Hematopoietic multipotent progenitor cell treated with erythropoietin and hydrocortisone succinate and interleukin-3 and kit ligand, for 15 days (in vitro differentiated cells): ENCODE data around the gene CRCP.
"Not testable (repeated sequence)": the region's sequence is repeated elsewhere in the genome, so short reads cannot be mapped to it uniquely, and the experiment has no call there.

Experiments
- DNase-seq: peaks from one replicate; pipeline ENCODE4 v3.0.0-alpha.2; 2015; ENCODE audit warnings: low spot score

The CRCP gene

DNA sequence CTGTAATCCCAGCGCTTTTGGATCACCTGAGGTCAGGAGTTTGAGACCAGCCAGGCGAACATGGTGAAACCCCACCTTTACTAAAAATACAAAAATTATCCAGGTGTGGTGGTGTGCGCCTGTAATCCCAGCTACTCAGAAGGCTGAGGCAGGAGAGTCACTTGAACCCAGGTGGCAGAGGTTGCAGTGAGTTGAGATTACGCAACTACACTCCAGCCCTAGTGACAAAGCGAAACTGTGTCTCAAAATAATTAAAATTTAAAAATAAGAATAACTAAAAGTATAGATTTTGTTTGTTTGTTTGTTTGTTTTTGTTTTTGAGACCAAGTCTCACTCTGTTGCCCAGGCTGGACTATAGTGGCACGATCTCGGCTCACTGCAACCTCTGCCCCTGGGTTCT lies 41.4 kb downstream of the CRCP start:
- not testable (repeated sequence) for DNase-seq

DNA sequence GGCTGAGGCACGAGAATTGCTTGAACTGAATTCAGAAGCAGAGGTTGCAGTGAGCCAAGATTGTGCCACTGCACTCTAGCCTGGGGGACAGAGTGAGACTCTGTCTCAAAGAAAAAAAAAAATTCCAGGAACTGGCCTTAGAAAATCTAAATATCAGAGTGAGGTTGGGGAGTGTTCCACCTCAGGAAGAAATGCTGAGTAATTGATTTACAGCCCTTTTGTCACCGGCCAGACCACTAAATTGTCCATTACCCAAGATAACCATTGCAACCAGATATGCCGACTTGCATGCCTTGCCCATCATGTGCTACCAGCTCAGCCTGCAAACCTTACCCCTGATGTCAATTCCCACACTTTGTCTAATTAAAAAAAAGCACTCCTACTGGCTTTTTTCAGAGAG lies 42.4 kb downstream of the CRCP start:
- no peak for DNase-seq

DNA sequence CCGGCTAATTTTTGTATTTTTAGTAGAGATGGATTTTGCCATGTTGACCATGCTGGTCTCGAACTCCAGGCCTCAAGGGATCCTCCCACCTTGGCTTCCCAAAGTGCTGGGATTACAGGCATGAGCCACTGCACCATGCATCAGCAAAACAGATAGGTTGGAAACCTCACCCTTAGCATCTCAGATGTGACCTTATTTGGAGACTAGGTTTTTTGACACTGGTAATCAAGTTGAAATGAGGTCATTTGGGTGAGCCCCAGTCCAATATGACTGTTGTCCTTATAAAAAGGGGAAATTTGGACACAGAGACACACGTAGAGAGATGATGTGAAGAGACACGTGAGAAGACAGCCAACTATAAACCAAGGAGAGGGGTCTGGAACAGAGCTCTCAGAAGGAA lies 48.0 kb downstream of the CRCP start:
- DNase-seq, result no peak

DNA sequence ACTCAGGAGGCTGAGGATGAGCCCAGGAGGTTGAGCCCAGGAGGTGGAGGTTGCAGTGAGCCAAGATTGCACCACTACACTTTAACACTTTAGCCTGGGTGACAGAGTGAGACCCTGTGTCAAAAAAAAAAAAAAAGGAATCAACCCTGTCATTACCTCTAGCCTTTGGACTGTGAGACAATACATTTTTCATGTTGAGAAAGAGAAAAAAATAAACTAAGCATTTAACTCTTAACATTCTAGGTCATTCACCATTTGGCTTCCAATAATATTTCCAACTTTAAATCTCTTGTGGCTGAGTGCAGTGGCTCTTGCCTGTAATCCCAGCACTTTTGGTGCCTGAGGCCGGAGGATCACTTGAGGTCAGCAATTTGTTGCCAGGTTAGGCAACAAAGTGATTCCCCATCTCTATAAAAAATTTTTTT lies 48.6 kb downstream of the CRCP start:
- DNase-seq, result no peak

DNA sequence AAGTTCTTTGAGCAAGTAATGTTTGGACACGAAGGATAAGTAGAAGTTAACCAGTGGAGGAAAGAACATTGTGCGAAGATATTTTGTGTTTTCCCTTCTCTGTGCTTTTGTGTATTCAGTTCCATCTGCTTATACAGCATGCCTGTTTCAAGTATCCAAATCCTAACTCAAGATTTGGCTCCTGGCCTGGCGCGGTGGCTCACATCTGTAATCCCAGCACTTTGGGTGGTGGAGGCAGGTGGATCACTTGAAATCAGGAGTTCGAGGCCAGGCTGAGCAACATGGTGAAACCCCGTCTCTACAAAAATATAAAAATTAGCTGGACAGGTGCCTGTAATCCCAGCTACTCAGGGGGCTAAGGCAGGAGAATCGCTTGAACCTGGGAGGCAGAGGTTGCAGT lies 49.7 kb downstream of the CRCP start:
- no peak for DNase-seq

DNA sequence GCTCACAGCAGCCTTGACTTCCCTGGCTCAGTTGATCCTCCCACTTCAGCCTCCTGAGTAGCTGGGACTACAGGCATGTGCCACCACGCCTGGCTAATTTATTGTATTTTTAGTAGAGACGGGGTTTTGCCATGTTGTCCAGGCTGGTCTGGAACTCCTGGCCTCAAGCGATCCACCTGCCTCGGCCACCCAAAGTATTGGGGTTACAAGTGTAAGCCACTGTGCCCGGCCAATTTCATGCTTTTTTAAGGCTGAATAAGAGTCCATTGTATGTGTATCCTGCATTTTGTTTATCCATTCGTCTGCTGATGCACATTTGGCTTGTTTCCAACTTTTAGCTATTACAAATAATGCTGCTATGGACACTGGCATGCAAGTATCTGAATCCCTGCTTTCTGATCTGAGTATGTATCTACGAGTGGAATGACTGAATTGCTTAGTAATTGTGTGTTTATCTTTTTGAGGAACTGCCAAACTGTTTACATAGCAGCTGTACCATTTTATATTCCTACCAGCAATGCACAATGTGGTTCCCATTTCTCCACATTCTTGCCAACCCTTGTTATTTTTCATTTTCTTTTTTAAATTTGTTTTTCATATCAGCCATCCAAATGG lies 53.2 kb downstream of the CRCP start:
- DNase-seq, result no peak

DNA sequence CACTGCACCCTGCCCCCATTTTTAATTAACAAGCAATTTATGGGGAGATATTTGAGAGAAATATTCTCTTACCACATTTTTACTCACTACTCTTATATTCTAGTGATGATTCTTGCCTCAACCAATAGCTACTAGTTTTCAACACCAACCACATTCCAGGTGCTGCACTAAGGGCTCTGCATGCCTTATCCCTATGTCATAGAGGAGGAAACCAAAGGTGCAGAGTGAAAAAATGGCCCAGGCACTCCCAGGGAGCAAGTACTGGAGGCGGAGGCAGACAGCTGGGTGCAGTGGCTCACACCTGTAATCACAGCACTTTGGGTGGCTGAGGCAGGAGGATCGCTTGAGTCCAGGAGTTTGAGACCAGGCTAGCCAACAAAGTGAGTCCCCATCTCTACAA lies 55.0 kb downstream of the CRCP start:
- no peak for DNase-seq

DNA sequence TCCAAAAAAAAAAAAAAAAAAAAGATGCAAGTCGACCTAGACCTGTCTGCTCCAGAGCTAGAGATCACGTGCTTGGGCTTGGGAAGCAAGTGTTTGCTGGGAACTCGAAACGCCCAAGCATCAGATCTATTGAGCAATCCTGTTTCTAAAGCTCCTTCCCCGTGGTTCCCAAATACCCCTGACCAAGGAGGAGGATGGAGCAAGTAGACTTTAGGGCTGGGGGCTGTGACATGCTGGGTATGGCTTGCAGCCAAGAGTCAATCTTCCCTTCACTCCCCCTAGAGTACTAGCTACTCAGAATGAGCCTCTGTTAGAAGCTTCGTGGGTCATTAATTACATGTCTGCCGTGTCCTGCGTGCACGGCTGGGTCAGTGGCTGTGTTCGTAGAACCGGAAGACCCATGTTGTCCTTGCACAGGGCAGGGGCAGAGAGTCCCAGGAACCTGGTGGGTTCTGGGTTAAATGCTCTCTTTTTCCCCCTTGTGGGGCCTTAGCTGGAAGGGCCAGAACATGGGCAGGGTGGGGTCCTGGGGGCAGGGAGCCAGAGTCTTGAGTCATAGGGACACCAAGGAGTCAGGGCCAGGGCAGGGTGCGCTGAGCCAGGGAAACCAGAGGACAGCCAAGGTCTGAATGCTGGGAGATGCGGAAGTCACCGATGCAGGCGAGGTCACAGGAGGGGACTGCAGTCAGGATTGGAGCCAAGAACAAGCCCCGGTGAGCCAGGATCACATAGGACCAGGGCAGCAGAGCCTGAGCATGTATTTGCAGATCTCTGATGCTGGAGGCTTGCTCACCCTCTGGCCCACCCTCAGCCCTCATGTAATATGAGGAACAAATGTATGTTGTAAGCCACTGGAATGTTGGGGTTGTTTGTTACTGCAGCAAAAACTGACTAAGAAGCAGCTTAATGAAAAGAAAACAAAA lies 55.9 kb downstream of the CRCP start:
- DNase-seq, result no peak

DNA sequence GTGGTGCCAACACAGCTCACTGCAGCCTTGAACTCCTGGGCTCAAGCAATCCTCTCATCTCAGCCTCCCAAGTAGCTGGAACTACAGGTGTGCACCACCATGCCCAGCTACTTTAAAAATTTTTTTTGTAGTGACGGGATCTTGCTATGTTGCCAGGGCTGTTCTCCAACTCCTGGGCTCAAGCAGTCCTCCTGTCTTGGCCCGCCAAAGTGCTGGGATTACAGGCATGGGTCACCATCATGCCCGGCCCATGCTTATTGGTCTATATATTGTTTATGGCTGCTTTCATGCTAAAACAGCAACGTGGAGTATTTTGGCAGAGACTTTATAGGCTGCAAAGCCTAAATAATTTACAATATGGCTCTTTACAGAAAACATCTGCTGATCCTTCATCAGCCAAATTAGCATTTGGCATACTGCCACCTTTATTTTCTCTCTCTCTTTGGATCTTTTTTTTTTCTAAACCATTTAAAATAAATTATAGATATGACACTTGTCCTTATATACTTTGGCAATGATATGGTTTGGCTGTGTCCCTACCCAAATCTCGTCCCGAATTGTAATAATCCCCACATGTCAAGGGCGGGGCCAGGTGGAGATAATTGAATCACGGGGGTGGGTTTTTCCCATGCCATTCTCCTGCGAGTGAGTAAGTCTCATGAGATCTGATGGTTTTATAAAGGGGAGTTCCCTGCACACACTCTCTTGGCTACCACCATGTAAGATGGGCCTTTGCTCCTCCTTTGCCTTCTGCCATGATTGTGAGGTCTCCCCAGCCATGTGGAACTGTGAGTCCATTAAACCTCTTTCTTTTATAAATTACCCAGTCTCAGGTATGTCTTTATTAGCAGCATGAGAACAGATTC lies 58.1 kb downstream of the CRCP start:
- not testable (repeated sequence) for DNase-seq

DNA sequence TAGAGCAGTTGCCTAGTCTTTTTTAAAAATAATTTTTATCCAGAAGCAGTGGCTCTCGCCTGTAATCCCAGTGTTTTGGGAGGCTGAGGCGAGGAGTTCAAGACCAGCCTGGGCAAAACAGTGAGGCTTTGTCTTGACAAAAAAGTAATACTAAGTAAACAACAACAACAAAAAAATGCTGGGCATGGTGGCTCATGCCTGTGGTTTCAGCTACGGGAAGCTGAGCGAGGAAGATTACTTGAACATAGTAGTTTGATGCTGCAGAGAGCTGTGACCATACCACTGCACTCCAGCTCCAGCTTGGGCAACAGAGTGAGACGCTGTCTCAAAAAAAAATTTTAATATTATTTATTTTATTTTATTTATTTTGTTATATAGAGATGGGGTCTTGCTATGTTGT lies 59.2 kb downstream of the CRCP start:
- no peak for DNase-seq

DNA sequence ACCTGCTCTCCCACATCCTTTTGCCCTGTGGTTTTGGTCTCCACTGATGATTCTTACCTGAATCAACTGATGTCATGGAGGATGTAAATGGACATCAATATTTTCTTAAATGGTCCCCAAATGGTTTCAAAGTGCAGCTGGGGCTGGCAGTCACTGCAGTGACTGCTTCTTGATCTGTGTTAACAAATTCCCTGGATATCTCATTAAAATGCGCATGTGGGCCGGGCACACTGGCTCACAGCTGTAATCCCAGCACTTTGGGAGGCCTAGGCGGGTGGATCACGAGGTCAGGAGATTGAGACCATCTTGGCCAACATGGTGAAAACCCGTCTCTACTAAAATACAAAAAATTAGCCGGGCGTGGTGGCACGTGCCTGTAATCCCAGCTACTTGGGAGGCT lies 60.4 kb downstream of the CRCP start:
- DNase-seq, result not testable (repeated sequence)

DNA sequence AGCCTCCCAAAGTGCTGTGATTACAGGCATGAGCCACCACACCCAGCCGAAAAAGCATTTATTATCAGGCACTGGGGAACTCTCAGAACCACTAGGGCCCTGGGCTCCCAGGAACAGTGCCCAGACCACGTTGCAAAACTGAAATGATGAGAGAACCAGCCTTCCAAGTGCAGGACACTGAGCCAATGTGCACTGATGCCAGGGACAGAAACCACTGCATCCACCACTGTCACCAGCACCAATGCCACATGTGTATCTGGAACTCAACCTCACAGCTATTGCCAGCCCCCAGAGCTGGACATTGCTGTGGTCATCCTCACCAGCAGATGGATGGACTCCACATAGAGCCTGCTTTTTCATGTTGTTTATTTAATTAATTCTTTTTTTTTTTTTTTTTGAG lies 62.3 kb downstream of the CRCP start:
- DNase-seq, result no peak

DNA sequence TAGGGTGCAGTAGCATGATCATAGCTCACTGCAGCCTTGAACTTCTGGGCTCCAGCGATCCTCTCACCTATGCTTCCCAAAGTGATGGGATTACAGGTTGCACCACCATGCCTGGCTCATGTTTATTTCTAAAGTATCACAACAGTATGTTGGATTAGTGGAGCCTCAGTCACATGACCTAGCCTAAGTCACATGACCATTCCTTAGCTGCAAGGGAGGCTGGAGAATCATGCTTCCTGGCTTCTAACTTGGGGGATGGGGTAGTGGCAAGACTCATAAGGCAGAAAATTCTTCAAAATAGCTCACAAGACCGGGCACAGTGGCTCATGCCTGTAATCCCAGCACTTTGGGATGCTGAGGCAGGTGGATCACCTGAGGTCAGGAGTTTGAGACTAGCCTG lies 63.6 kb downstream of the CRCP start:
- DNase-seq, result no peak

DNA sequence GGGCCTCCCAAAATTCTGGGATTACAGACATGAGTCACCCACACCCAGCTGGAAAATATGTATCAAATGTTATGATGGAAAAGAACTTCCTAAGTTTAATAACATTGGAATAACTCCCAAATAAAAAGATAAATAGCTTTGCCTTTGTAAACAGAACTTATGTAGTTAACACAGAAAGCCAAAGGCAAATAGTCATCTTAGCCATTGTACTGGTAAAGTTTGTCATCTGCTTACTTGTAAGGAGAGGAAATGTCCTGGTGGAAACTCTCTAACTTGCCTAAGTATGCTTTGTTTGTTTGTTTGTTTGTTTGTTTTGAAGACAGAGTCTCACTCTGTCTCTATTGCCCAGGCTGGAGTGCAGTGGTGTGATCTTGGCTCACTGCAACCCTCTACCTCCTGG lies 66.7 kb downstream of the CRCP start:
- no peak for DNase-seq

DNA sequence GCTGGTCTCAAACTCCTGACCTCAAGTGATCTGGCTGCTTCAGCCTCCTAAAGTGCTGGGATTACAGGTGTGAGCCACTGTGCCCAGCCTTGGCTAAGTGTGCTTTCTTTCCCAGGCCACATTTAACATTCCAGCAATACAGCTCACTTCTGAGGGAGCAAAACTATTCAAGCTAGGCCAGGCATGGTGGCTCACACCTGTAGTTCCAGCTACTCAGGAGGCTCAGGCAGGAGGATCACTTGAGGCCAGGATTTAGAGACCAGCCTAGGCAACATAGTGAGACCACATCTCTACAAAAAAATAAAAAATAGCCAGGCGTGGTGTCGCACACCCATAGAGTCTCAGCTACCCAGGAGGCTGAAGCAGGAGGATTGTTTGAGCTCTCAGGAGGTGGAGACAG lies 67.2 kb downstream of the CRCP start:
- no peak for DNase-seq

DNA sequence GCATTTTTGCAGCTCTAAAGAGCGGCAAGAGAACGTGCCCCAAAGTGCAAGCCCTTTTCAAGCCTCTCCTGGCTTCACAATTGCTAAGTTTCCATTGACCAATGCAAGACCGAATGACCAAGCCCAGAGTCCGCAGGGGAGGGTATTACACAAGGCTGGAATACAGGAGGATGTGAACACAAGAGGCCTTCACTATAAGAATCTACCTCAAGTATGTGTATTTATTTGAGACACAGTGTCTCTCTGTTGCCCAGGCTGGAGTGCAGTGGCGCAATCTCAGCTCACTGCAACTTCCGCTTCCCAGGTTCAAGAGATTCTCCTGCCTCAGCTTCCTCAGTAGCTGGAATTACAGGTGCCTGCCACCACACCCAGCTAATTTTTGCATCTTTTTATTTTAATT lies 68.3 kb downstream of the CRCP start:
- DNase-seq, result no peak

DNA sequence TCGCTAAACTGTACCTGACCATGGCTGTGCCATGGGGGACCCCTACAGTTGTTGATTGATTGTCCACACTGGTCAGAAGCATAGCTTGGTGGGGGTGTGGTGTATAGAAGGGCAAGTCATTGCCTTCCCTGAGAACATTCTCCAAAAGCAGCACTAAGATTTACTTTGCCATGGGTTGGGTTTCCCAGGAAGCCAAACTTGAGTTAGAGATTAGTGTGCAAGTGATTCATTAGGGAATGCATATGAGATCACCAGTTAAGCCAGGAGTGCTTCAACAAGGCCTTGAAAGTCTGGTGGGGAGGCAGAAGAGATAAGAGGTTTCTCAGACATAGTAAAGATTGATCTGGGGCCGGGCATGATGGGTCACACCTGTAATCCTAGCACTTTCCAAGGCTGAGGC lies 69.1 kb downstream of the CRCP start:
- no peak for DNase-seq

DNA sequence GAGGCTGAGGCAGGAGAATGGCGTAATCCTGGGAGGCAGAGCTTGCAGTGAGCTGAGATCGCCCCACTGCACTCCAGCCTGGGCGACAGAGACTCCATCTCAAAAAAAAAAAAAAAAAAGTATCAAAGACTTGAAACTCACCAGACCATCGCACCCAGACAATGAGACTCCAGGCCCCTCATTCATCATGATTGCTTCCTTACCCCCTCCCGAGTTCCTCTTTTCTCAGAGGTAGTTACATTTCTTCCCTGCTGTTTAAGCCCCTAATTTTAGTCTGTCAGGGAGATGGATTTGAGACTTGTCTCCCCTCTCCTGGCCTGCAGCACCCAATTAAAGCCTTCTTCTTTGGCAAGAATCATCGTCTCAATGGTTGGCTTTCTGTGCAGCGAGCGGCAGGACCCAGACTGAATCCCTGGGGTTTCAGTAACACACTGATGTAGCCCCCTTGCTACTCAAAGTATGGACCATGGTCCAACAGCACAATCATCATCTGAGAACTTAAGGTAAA lies 71.1 kb downstream of the CRCP start:
- no peak for DNase-seq

DNA sequence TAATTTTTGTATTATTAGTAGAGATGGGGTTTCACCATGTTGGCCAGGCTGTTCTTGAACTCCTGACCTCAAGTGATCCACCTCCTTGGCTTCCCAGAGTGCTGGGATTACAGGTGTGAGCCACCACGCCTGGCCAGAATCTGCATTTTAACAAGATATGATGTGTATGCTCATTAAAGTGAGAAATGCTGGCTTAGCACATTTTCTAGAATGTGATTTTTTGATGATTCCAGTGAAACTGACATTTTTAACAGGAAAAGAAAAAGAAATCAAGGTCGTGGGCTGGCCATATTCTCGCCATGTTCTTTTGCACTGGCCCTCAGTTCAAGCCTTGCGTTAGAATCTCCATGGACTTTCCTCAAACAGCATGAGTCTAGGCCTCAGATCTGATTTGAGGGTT lies 72.3 kb downstream of the CRCP start:
- DNase-seq, result no peak

DNA sequence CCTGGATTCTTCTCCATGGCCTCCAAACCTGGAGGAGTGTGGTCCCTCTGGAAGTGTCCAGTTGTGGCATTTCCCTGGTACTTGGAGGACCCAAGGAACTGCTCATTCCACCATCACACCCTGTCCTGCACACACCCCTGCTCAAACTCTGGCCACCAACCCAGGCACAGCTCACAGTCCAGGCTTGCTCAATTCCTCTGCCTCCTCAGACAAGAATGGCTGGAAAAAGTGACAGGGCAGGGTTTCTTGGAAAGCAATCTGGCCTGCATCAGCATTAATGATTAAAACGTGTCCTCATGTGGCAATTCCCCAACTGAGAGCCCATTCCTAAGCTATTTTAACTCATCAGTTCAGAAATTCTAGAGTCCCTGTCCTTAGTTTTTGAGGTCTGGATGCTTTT lies 73.3 kb downstream of the CRCP start:
- DNase-seq, result no peak

DNA sequence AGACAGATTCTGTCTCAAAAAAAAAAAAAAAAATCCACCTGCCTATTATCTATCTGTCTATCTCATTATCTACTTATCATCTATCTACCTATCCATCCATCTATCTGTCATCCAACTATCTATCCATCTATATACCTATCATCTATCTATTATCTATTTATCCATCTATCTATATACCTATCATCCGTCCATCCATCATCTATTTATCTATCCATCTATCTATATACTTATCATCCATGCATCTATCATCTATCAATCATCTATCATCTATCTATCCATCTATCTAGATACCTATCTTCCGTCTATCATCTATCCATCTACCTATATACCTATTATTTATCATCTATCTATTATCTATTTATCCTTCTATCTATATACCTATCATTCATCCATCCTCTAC lies 74.0 kb downstream of the CRCP start:
- no peak for DNase-seq

DNA sequence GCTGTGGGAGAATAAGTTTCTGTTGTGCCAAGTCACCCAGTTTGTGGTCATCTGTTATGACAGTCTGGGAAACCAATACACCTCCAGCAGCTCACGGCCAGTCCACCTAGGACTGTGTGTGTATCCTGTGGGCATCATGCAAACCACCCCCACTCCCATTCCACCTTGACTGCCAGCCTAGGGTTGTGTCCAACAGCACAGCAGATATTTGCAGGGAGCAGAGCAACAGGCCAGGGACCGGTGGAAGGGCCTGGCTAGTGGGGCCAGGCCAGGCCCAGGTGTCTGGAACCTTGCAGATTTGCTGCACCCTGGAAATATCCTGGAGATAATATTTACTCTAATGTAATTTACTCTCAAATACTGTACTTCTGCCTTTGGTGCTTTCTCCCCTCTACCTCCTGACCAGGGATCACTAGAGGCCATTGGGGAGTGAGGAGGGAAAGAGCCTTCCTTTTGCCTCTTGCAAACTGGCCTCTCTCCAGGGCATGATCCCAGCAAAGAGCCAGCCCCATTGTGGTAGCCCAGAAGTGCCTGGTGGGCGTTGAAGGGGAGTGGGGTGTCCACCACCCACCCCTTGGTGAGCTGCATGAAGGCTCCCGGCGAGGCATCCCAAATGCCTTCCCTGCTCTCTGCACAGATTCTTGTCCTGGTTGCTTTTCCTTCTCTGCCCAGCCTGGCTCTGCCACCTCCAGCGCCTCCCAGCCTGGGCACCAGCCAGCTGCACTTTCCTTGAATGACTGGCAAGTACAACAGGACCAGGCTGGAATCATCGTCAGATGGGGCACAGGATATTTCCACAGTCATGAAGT lies 75.3 kb downstream of the CRCP start:
- no peak for DNase-seq
